Measurements from ENCODE around the gene NPAS4. TPM values are rescaled to one million over a fixed set of nuclear protein-coding genes. Genes with fewer than 3 reads are reported as not detected.

The NPAS4 gene
- total RNA-seq, 1 experiment from 2014 or later, result 0.79 TPM

- TF ChIP-seq ARID4B (CRISPR knock-in tag; IDR thresholded peaks at IDR 0.05; ENCODE audit: borderline replicate concordance) (peak; percentile 78; the same call in 1 of the 2 replicates), ATF1 (CRISPR knock-in tag; IDR thresholded peaks at IDR 0.05) (no peak), MXD4 (CRISPR knock-in tag; IDR thresholded peaks at IDR 0.05; ENCODE audit: borderline replicate concordance) (no peak), ZBTB21 (CRISPR knock-in tag; IDR thresholded peaks at IDR 0.05; ENCODE audit: borderline replicate concordance) (no peak), HMGA2 (CRISPR knock-in tag; IDR thresholded peaks at IDR 0.05) (no peak), FOXJ3 (CRISPR knock-in tag; IDR thresholded peaks at IDR 0.05; ENCODE audit: borderline replicate concordance) (no peak), ZNF138 (CRISPR knock-in tag; conservative IDR thresholded peaks at IDR 0.05) (no peak), TP53 (CRISPR knock-in tag; IDR thresholded peaks at IDR 0.05) (no peak), PRRX2 (CRISPR knock-in tag; IDR thresholded peaks at IDR 0.05) (no peak), NR2C2 (CRISPR knock-in tag; IDR thresholded peaks at IDR 0.05) (no peak), NR3C1 (CRISPR knock-in tag; conservative IDR thresholded peaks at IDR 0.05; ENCODE audit: low read depth) (no peak), TEAD1 (CRISPR knock-in tag; IDR thresholded peaks at IDR 0.05) (no peak; the same call in 1 of the 2 replicates), OVOL2 (CRISPR knock-in tag; IDR thresholded peaks at IDR 0.05; ENCODE audit: borderline replicate concordance) (no peak)
- TF ChIP-seq, protein P1, sequence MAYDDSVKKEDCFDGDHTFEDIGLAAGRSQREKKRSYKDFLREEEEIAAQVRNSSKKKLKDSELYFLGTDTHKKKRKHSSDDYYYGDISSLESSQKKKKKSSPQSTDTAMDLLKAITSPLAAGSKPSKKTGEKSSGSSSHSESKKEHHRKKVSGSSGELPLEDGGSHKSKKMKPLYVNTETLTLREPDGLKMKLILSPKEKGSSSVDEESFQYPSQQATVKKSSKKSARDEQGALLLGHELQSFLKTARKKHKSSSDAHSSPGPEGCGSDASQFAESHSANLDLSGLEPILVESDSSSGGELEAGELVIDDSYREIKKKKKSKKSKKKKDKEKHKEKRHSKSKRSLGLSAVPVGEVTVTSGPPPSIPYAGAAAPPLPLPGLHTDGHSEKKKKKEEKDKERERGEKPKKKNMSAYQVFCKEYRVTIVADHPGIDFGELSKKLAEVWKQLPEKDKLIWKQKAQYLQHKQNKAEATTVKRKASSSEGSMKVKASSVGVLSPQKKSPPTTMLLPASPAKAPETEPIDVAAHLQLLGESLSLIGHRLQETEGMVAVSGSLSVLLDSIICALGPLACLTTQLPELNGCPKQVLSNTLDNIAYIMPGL (CRISPR knock-in tag; IDR thresholded peaks at IDR 0.05), result no peak
- TF ChIP-seq, protein P2, sequence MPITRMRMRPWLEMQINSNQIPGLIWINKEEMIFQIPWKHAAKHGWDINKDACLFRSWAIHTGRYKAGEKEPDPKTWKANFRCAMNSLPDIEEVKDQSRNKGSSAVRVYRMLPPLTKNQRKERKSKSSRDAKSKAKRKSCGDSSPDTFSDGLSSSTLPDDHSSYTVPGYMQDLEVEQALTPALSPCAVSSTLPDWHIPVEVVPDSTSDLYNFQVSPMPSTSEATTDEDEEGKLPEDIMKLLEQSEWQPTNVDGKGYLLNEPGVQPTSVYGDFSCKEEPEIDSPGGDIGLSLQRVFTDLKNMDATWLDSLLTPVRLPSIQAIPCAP (CRISPR knock-in tag; IDR thresholded peaks at IDR 0.05), result no peak
These were observed 49.0 kb upstream of the NPAS4 start, which contains the start of gene SLC29A2 (continued) for GRCh38 chr11:66371627-66372415.

GRCh38 chr11:66373265-66373664, 47.6 kb upstream of the NPAS4 start:
- peaks cover 16% of the 10 kb centered on the region for H3K36me3 Mint-ChIP-seq
- DNase-seq (ENCODE audit: low spot score), result no peak
- no peak for ATAC-seq
- H3K4me3 Mint-ChIP-seq, result no peak overlapping the region
- H3K9me3 Mint-ChIP-seq, result no peaks in the 10 kb centered on the region
- POLR2A ChIA-PET, result no interaction called here
- CTCF ChIA-PET, result interaction anchor here (0.7 to 6.8 kb wide), 6 partner anchors 10 to 708 kb away, joined by 3 to 53 read pairs (median 12); partner anchors contain the start of gene B4GAT1
- H3K27me3 Mint-ChIP-seq (ENCODE audit: low read depth), result no peaks in the 10 kb centered on the region; the same call in 1 of the 2 replicates
- peak overlapping the region; percentile 68; the same call in 1 of the 2 replicates for H3K27ac Mint-ChIP-seq
- peaks cover 23% of the 10 kb centered on the region for H3K4me1 Mint-ChIP-seq
- no peak for TF ChIP-seq ARID4B (CRISPR knock-in tag; IDR thresholded peaks at IDR 0.05; ENCODE audit: borderline replicate concordance)
- no peak for TF ChIP-seq ESRRA (CRISPR knock-in tag; IDR thresholded peaks at IDR 0.05; ENCODE audit: borderline replicate concordance)
- no peak for TF ChIP-seq MYBL2 (CRISPR knock-in tag; IDR thresholded peaks at IDR 0.05)
- no peak for TF ChIP-seq SP1 (CRISPR knock-in tag; conservative IDR thresholded peaks at IDR 0.05)
- TF ChIP-seq NR1H2 (CRISPR knock-in tag; IDR thresholded peaks at IDR 0.05), result no peak
- TF ChIP-seq TCF7 (CRISPR knock-in tag; IDR thresholded peaks at IDR 0.05; ENCODE audit: low read depth), result no peak
- no peak for TF ChIP-seq TEAD4 (CRISPR knock-in tag; IDR thresholded peaks at IDR 0.05)
- TF ChIP-seq SMAD4 (CRISPR knock-in tag; IDR thresholded peaks at IDR 0.05), result no peak
- no peak for TF ChIP-seq KAT7 (CRISPR knock-in tag; IDR thresholded peaks at IDR 0.05; ENCODE audit: borderline replicate concordance)
- TF ChIP-seq, protein P3, sequence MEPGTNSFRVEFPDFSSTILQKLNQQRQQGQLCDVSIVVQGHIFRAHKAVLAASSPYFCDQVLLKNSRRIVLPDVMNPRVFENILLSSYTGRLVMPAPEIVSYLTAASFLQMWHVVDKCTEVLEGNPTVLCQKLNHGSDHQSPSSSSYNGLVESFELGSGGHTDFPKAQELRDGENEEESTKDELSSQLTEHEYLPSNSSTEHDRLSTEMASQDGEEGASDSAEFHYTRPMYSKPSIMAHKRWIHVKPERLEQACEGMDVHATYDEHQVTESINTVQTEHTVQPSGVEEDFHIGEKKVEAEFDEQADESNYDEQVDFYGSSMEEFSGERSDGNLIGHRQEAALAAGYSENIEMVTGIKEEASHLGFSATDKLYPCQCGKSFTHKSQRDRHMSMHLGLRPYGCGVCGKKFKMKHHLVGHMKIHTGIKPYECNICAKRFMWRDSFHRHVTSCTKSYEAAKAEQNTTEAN (CRISPR knock-in tag; IDR thresholded peaks at IDR 0.05), result no peak
- no peak for TF ChIP-seq GRHL2 (CRISPR knock-in tag; IDR thresholded peaks at IDR 0.05; ENCODE audit: insufficient replicate concordance, severe bottlenecking)
